Rectal smooth muscle tissue (tissue), 1 donor: ENCODE measurements around the gene WDR72.
"Not testable (repeated sequence)": the region's sequence is repeated elsewhere in the genome, so short reads cannot be mapped to it uniquely, and the experiment has no call there.

Experiments used
- H3K27ac ChIP-seq: one replicate; pipeline ENCODE4 v1.7.0; 2013; ENCODE audit warnings: low read depth, low read length, inconsistent platforms
- H3K27me3 ChIP-seq: one replicate; pipeline ENCODE4 v1.7.0; 2013; ENCODE audit warnings: low read length; ENCODE audit not compliant: control insufficient read depth, insufficient read depth
- H3K36me3 ChIP-seq: one replicate; pipeline ENCODE4 v1.7.0; 2013; ENCODE audit warnings: low read length; ENCODE audit not compliant: control insufficient read depth, insufficient read depth
- H3K4me1 ChIP-seq: one replicate; pipeline ENCODE4 v1.7.0; 2013; ENCODE audit warnings: low read length; ENCODE audit not compliant: control insufficient read depth, insufficient read depth
- H3K4me3 ChIP-seq: one replicate; pipeline ENCODE4 v1.7.0; 2013; ENCODE audit warnings: low read length
- H3K9ac ChIP-seq: one replicate; pipeline ENCODE4 v1.7.0; 2013; ENCODE audit warnings: low read length

The WDR72 gene

DNA sequence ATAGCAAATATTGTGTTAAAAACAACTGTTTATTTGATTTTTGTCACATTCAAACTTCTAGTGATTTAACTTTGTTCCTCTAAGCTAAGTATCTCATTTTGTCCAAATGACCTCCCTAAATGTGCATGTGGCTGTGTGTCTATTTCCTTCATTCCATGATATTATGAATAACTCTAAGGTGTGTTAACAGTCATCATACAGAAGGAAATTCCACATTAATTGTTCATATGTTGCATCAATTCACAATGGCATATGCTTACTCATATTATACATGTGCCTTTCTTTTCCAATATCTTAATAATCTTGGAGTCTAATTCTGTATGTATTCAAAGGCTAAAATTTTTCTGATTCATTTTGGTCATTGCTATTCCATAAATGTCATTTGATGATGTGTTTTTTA is 186.4 kb downstream of the WDR72 start:
- no peak overlapping the region for H3K9ac ChIP-seq
- H3K4me1 ChIP-seq, result no peaks in the 10 kb centered on the region
- no peak overlapping the region for H3K4me3 ChIP-seq
- no peaks in the 10 kb centered on the region for H3K27me3 ChIP-seq
- H3K36me3 ChIP-seq, result no peaks in the 10 kb centered on the region
- H3K27ac ChIP-seq, result no peak overlapping the region

DNA sequence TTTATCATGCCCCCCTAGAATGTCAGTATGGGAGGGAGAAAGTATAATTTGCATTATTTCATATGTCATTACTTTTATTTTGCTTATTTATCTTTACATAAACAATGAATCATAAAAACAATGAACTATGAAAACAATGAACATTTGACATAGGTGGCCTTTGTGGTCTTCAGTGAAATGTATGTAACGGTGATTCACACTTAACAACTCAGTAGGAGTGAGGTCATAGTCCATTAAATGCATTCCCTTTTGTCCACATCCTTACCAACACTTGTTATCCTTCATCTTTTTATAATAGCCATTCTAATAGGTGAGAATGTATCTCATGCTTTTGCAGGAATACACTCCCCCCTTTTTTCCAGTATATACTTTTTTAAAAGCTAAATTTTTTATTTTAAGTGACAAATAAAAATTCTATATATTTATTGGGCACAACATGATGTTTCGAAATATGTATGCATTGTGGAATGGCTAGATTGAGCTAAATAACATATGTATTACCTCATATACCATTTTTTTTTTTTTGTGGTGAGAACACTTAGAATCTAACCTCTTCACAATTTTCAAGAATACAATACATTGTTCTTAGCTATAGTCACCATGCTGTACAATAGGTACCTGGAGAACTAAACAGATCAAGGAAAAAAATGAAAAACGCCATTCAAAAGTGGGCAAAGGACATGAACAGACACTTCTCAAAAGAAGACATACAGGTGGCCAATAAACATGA is 189.5 kb downstream of the WDR72 start:
- Histone ChIP-seq H3K36me3 (no peaks in the 10 kb centered on the region), H3K4me1 (no peaks in the 10 kb centered on the region), H3K9ac (no peak overlapping the region), H3K27me3 (no peaks in the 10 kb centered on the region), H3K27ac (no peak overlapping the region), H3K4me3 (no peak overlapping the region)

DNA sequence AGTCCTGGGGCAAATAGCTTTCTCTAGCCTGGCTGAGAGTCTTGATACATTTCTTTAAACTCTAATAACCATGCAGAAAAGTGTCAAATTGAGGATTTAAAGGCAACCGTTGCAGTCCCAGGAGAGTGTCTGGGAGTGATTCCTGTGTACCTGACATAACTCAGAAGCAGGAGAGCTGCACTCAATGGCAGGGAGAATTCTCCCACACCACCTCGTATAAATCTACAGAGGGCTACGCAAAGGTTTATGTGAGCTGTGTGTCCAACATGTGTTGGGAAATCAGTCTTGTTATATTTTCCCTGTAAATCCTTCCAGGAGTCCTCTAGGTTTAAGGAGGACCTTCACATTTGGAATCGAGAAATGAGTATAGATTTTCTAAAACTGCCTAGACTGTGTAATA is 192.6 kb downstream of the WDR72 start:
- Histone ChIP-seq H3K4me1 (no peaks in the 10 kb centered on the region), H3K36me3 (no peaks in the 10 kb centered on the region), H3K4me3 (no peak overlapping the region), H3K27me3 (no peaks in the 10 kb centered on the region), H3K27ac (no peak overlapping the region), H3K9ac (no peak overlapping the region)

DNA sequence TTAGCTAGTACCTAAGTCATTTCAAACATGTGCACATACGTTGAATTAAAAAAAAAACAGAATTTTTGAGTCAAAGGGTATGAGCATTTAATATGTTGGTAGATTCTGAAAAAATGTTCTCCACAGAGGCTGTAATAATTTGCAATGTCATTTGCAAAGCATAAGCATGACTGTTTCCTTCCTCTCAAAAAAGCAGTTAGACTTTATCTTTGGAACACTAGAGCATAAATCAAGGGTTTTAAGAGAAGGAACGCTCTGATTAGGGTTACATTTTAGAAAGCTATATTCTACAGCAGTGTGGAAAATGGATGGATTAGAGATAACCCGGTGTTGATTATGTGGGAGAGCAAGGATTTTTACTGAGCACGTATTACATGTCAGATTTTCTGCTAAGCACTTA is 193.7 kb downstream of the WDR72 start:
- no peaks in the 10 kb centered on the region for H3K27me3 ChIP-seq
- H3K27ac ChIP-seq, result no peak overlapping the region
- no peaks in the 10 kb centered on the region for H3K36me3 ChIP-seq
- H3K4me1 ChIP-seq, result no peaks in the 10 kb centered on the region
- no peak overlapping the region for H3K4me3 ChIP-seq
- H3K9ac ChIP-seq, result no peak overlapping the region

DNA sequence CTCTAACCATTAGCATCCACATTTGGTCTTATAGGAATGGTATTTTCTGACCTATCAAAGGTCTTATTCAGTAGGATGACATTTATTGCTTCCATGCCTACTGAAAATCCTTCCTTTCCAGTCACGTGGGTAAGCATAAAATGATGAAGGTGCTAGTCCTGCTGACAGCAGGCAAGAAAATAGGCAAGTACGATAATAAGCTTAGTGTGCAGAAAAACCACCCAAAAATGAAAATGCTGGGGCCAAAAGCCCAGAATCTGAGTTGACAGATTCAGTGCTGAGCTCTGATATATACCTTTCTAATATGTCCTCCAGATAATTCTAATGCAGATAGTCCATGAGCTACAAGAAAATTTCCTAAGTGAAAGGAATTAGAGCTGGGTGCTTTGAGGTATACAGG is 194.8 kb downstream of the WDR72 start:
- Histone ChIP-seq H3K4me3 (no peak overlapping the region), H3K36me3 (no peaks in the 10 kb centered on the region), H3K4me1 (no peaks in the 10 kb centered on the region), H3K27me3 (no peaks in the 10 kb centered on the region), H3K9ac (no peak overlapping the region), H3K27ac (no peak overlapping the region)

DNA sequence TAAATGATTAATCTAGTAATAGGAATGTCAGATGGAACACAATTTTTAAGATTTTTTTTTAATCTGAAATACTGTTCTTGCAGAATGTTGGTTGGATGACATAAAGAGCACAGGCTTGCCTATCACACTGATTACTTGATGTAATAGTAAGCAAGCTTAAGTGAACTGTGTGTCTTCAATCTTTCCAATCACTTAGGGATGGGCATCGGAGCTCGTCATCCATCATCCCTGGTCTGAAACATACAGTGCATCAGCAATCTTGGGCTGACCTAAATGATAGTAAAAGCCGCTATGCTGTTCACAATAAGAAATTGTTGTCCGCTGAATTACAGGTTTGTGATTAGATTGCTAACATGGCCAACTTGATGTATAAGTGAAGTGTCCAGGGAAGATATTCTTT is 195.8 kb downstream of the WDR72 start:
- H3K4me1 ChIP-seq, result no peaks in the 10 kb centered on the region
- no peak overlapping the region for H3K27ac ChIP-seq
- H3K4me3 ChIP-seq, result no peak overlapping the region
- no peaks in the 10 kb centered on the region for H3K36me3 ChIP-seq
- no peak overlapping the region for H3K9ac ChIP-seq
- no peaks in the 10 kb centered on the region for H3K27me3 ChIP-seq

DNA sequence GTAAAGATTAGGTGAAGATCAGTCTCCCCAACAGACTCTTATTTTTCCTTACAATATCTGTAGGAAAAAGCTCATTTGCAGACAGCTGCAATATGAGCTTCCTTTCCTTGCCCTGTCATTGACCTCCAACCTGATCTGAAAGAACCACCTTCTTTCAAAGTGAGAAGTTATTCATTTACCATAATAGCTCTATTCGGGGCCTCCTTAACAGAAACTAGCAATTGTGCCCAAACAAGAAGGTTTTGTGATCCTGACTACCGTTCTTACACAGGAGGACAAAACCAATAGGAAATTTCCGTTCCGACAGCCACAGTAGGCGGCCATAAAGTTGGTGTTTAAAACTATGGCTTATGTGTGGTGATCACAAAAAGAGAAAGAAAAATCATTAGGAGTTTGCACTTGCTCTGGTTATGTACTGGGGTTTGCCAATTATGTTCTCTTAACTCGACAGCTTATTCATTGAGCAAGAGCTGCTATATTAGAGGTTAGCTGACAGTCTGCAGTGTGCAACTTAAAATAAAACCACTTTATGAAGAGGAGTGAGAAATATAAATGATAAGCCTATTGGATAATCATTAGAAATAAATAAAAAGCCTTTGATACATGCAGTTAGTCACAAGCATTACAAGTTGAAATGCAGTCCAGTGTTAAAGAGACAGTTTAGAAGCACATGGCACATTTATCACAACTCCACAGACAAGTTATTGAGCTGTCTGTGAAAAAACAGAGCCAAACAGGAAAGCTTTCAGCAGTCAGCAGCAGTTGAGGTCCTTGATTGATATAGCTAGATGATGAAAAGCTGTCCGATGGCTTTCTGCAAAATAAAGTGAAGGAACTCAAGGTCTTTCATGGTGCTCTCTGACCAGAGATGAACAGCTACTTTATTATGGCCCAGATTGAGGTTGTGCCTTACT is 199.8 kb downstream of the WDR72 start:
- no peaks in the 10 kb centered on the region for H3K4me1 ChIP-seq
- no peak overlapping the region for H3K4me3 ChIP-seq
- no peak overlapping the region for H3K9ac ChIP-seq
- no peaks in the 10 kb centered on the region for H3K36me3 ChIP-seq
- peaks cover 3% of the 10 kb centered on the region for H3K27me3 ChIP-seq
- H3K27ac ChIP-seq, result no peak overlapping the region

DNA sequence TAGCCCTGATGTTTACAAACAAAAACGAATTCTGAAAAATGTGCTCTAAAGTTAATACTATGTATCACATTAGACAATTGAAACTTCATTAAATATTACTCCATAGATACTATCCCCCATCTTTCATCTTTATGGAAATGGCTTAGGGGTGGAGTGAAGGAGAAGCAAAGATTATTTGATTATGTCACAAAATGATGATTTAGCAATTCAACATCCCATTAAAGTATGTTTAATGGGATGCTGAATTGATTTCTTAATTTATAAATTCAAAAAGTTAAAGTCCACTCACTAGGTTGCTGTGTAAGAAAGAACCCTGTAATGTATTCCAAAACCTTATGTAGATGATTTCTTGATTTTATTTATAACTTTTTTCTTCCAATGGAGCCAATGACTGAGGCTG is 201.1 kb downstream of the WDR72 start:
- Histone ChIP-seq H3K9ac (no peak overlapping the region), H3K4me1 (no peaks in the 10 kb centered on the region), H3K27ac (no peak overlapping the region), H3K4me3 (no peak overlapping the region), H3K36me3 (no peaks in the 10 kb centered on the region), H3K27me3 (peaks cover 3% of the 10 kb centered on the region)

DNA sequence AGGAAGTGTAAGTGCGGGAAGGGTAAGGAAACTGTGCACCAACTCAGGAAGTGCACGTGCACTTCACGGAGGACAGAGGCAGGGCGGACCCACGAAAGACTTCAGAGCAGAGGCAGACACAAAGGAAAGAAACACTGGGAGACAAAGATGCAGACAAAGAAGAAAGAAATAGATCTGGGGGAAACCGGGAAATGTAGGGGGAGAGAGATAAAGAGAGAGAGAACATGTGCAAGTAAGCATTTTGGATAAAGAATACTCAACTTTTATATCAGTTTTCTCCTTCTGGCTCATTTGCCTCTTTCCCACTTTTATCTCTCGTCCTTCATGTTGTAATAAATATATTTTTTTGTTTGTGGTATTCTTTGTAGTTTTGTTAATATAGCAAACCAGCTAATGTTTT is 204.2 kb downstream of the WDR72 start:
- Histone ChIP-seq H3K9ac (no peak overlapping the region), H3K27ac (no peak overlapping the region), H3K4me3 (no peak overlapping the region), H3K36me3 (no peaks in the 10 kb centered on the region), H3K27me3 (peaks cover 3% of the 10 kb centered on the region), H3K4me1 (no peaks in the 10 kb centered on the region)

DNA sequence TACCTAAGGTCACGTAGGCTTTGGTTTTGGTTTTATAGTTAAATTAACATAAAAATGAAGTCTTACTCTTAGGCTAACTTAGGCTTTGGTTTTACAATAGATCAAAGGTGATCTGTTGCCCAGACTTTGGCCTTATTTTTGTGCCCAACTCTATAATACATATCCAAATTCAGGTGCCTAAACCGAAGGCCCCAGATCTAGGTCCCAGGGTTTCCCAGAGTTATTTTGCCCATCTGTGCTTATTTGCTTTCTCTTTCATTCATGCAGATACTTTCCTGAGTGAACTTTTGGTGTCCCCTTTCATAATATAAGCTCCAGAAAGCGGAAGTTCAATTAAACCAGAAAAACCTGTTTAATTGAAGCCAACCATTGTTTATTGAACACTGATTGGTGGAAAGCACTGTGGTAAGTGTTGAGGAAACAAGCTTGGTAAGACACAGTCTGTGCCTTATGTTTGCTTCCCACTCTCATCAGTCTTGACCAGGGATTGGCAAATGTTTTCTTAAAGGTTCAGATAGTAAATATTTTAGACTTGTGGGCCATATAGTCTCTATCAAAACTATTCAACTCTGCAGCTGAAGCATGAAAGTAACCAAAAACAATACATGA is 209.7 kb downstream of the WDR72 start:
- Histone ChIP-seq H3K36me3 (no peaks in the 10 kb centered on the region), H3K27ac (no peak overlapping the region), H3K4me3 (no peak overlapping the region), H3K27me3 (no peaks in the 10 kb centered on the region), H3K9ac (no peak overlapping the region), H3K4me1 (no peaks in the 10 kb centered on the region)

DNA sequence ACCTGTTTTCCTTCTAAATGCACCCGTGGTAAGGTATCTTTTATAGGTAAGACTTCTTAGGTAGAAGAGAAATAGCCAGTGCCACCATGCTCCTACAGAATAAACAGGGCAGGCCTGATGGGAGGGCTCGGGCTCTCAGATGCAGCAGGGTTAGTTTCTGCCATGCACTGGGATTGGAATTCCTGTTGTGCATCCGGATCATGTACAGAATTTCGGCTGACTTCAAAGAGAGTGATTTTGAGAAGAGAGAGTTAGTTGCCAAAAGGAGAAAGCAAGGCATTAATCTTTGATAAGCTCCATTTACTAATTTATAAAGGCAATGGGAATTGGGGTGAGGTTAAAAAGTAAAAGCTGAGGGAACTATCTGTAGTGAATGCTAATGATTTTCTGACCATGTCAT is 211.2 kb downstream of the WDR72 start:
- H3K9ac ChIP-seq, result no peak overlapping the region

DNA sequence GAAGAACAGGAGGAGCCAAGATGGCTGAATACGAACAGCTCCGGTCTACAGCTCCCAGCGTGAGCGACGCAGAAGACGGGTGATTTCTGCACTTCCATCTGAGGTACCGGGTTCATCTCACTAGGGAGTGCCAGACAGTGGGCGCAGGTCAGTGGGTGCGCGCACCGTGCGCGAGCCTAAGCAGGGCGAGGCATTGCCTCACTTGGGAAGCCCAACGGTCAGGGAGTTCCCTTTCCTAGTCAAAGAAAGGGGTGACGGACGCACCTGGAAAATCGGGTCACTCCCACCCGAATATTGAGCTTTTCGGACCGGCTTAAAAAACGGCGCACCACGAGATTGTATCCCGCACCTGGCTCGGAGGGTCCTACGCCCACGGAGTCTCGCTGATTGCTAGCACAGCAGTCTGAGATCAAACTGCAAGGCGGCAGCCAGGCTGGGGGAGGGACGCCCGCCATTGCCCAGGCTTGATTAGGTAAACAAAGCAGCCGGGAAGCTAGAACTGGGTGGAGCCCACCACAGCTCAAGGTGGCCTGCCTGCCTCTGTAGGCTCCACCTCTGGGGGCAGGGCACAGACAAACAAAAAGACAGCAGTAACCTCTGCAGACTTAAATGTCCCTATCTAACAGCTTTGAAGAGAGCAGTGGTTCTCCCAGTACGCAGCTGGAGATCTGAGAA is 218.7 kb downstream of the WDR72 start:
- H3K4me1 ChIP-seq, H3K27me3 ChIP-seq, H3K36me3 ChIP-seq, H3K9ac ChIP-seq, H3K4me3 ChIP-seq, H3K27ac ChIP-seq: not testable (repeated sequence)

More for the DNA sequence above, 211.2 kb downstream of the WDR72 start:
- H3K4me1 ChIP-seq, result no peaks in the 10 kb centered on the region
- H3K36me3 ChIP-seq, result no peaks in the 10 kb centered on the region
- no peak overlapping the region for H3K27ac ChIP-seq
- H3K27me3 ChIP-seq, result no peaks in the 10 kb centered on the region
- no peak overlapping the region for H3K4me3 ChIP-seq
